ENCODE measurements around the gene MOB1A.

Gene MOB1A

DNA sequence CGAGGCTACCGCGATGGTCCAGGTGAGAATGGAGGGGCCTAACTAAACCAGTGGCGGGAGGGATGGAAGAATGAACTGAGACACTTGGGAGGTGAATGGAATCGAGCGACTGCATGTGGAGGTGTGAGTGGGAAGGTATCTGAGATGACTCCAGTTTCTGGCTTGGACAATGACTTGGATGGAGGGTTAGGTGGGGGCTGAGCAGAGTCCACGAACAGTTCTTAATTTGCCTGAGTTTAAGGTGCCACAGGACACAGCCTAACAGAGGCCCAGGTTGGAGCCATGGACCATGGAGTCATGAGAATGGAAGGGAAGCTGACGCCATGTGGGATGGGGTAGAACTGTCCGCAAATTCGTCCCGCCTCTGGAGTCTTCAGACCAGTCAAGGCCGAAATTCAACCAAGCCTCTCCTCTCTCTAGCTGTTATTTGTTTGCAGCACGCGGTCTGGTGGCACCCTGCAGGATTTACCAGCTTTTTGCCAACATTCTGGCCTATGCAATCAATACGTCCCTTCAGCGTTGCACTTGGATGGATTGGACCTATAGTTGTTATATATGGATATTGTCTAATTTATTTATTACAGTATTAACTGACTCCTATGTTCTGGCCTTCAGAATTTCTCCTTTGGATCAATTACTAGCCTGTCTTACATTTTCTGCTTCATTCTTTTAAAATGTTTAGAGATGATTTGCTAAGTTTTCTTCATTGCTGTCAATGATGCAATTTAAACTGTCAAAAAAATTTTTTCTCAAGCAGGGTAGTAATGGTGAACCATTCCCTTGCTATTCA, 30.0 kb downstream of the MOB1A start:
- peaks cover 12% of the 10 kb centered on the region; the same call in 1 of the 2 replicates for H3K79me2 ChIP-seq (ENCODE audit: insufficient read depth, low read depth)
- H3K9ac ChIP-seq, result 0 out of 2 replicates have a peak overlapping the region, but pooled peaks have one; percentile 75
- no peaks in the 10 kb centered on the region for H3K36me3 ChIP-seq (ENCODE audit: insufficient read depth)
- H3K27ac ChIP-seq, result no peak overlapping the region
- no peaks in the 10 kb centered on the region for H3K27me3 ChIP-seq (ENCODE audit: insufficient read depth, low read depth)
- peak overlapping the region; percentile 84 for H2AFZ ChIP-seq (ENCODE audit: low read depth)
- no peak overlapping the region for H3K4me3 ChIP-seq (IDR thresholded peaks at IDR 0.05; ENCODE audit: insufficient read depth, low read depth, low read length)
- peak overlapping the region; percentile 90 for H3K4me2 ChIP-seq
- H4K20me1 ChIP-seq (ENCODE audit: insufficient read depth), result no peaks in the 10 kb centered on the region
- H3K4me1 ChIP-seq (ENCODE audit: low read depth, poor library complexity, severe bottlenecking), result peaks cover 12% of the 10 kb centered on the region
- TF ChIP-seq, protein P1, sequence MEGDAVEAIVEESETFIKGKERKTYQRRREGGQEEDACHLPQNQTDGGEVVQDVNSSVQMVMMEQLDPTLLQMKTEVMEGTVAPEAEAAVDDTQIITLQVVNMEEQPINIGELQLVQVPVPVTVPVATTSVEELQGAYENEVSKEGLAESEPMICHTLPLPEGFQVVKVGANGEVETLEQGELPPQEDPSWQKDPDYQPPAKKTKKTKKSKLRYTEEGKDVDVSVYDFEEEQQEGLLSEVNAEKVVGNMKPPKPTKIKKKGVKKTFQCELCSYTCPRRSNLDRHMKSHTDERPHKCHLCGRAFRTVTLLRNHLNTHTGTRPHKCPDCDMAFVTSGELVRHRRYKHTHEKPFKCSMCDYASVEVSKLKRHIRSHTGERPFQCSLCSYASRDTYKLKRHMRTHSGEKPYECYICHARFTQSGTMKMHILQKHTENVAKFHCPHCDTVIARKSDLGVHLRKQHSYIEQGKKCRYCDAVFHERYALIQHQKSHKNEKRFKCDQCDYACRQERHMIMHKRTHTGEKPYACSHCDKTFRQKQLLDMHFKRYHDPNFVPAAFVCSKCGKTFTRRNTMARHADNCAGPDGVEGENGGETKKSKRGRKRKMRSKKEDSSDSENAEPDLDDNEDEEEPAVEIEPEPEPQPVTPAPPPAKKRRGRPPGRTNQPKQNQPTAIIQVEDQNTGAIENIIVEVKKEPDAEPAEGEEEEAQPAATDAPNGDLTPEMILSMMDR (conservative IDR thresholded peaks at IDR 0.05; ENCODE audit: low read depth, low read length), result no peak

DNA sequence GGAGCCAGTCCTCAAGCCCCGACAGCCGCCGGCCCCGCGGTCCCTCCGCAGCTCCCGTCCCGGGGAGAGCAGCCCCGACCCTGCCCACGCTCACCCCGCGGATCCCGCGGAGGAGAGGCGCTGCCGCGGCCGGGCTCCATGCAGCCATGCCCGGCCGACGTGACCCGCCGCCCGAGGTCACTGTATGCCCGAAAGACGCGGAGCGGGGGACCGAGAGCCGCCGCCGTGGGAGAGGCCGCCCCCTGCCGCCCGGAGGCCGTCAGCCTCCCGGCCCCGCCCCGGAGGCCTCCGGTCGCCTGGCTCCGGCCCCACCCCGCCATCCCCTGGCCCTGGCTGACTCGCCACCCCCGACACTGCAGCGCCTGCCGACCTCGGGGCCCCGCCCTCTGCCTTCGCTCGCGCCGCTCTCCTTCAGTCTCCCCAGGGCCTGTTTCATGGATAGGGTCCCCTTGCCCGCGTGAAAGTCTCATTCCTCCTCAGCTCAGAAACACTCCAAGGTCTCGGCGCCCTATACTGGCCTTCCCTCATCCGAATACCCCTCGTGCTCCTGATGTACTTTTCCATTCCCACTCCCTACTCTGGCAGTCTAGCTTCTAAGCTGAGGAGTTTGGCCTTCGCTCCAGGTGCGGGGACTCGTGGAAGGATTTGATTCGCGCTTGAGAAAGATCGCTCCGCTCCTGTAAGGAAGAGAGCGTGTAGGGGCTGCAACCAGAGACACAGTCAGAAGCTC, 30.8 kb downstream of the MOB1A start, which contains the start of gene BOLA3:
TSS of gene BOLA3 (minus strand) at position 186 of the 730 bp plus-strand sequence. CDS start at position 148, 38 bp downstream.
- peaks cover 12% of the 10 kb centered on the region; the same call in 1 of the 2 replicates for H3K79me2 ChIP-seq (ENCODE audit: insufficient read depth, low read depth)
- H3K9ac ChIP-seq, result peak within 1 kb of the TSS; percentile 75
- peak within 1 kb of the TSS; percentile 41; the same call in 1 of the 2 replicates for H3K27ac ChIP-seq
- H3K36me3 ChIP-seq (ENCODE audit: insufficient read depth), result no peaks in the 10 kb centered on the region
- H3K4me1 ChIP-seq (ENCODE audit: low read depth, poor library complexity, severe bottlenecking), result peaks cover 12% of the 10 kb centered on the region
- H2AFZ ChIP-seq (ENCODE audit: low read depth), result peak within 1 kb of the TSS; percentile 84
- H3K27me3 ChIP-seq (ENCODE audit: insufficient read depth, low read depth), result no peaks in the 10 kb centered on the region
- H4K20me1 ChIP-seq (ENCODE audit: insufficient read depth), result no peaks in the 10 kb centered on the region
- TF ChIP-seq, protein P1 (conservative IDR thresholded peaks at IDR 0.05; ENCODE audit: low read depth, low read length), result peak; percentile 67
- no peak within 1 kb of the TSS for H3K4me3 ChIP-seq (IDR thresholded peaks at IDR 0.05; ENCODE audit: insufficient read depth, low read depth, low read length)
- peak within 1 kb of the TSS; percentile 90 for H3K4me2 ChIP-seq

DNA sequence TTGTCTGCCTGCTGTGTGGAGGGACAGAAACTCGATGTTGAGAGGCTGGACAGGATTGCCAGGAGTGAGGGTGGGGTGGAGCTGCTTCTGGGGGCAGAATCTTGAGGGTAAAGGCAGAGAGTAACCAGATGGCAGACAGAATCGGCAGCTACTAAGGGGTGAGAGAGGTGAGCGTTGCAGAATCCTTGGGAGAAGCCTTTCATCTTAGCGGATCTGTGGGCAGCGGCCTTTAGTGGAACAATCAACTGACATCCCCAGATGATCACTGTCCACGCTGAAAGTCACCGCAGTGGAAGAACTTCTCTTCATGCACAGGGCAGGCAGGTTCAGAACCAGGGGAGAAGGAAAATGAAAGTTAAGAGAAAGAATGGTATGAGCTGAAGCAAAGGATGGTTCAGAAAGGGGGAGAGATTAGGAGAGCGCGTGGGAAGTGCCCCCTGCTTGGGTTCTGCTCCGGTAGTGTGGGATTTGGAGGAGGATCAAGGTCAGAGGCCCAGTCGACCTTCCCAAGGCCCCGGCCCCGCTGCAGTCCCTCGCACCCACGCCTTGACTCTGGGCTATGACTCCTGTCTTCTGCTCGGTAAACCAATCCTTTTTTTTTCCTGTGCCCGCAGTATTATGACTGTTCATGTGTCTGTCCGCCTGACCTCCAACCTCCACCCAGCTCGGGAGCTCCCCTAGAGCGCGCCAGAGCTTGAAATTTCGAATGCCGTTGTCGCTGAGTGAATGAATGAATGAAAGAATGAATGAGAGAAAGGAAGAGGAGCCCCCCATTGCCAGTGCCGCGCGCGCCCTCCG, 31.6 kb downstream of the MOB1A start:
- TF ChIP-seq, protein P1 (conservative IDR thresholded peaks at IDR 0.05; ENCODE audit: low read depth, low read length), result no peak
- peak overlapping the region; percentile 41; the same call in 1 of the 2 replicates for H3K27ac ChIP-seq

DNA sequence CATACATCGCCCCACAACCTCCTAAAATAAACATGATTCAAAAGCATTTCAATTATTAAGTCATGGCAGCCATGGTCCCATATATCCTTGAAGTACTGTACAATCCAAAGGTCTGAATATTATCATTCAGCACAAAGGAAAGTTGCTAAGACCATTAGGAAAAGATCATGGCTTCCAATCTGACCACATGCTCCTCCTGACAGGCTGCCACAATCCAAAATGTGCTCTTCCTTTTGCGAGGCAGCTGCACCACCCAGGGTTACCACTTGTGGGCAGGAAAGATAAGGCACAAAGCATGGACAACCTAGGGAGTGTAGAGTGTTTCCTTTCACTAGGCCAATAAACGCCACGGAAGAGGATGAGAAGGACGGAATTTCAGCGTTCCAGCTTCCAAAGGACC, 36.3 kb downstream of the MOB1A start:
- Histone ChIP-seq H4K20me1 (ENCODE audit: insufficient read depth) (no peaks in the 10 kb centered on the region), H3K36me3 (ENCODE audit: insufficient read depth) (no peaks in the 10 kb centered on the region; the same call in 1 of the 2 replicates), H3K4me1 (ENCODE audit: low read depth, poor library complexity, severe bottlenecking) (peaks cover 9% of the 10 kb centered on the region), H2AFZ (ENCODE audit: low read depth) (no peak overlapping the region), H3K27ac (no peak overlapping the region), H3K27me3 (ENCODE audit: insufficient read depth, low read depth) (no peaks in the 10 kb centered on the region), H3K4me2 (no peak overlapping the region), H3K4me3 (IDR thresholded peaks at IDR 0.05; ENCODE audit: insufficient read depth, low read depth, low read length) (no peak overlapping the region), H3K9ac (no peak overlapping the region), H3K79me2 (ENCODE audit: insufficient read depth, low read depth) (peaks cover 9% of the 10 kb centered on the region; the same call in 1 of the 2 replicates)
- TF ChIP-seq, protein P1 (conservative IDR thresholded peaks at IDR 0.05; ENCODE audit: low read depth, low read length), result no peak

More for the DNA sequence above, 31.6 kb downstream of the MOB1A start:
- H3K79me2 ChIP-seq (ENCODE audit: insufficient read depth, low read depth), result peaks cover 12% of the 10 kb centered on the region; the same call in 1 of the 2 replicates
- peak overlapping the region; percentile 75 for H3K9ac ChIP-seq
- H3K4me3 ChIP-seq (IDR thresholded peaks at IDR 0.05; ENCODE audit: insufficient read depth, low read depth, low read length), result no peak overlapping the region
- no peaks in the 10 kb centered on the region for H4K20me1 ChIP-seq (ENCODE audit: insufficient read depth)
- H2AFZ ChIP-seq (ENCODE audit: low read depth), result peak overlapping the region; percentile 84
- peak overlapping the region; percentile 90 for H3K4me2 ChIP-seq
- H3K27me3 ChIP-seq (ENCODE audit: insufficient read depth, low read depth), result no peaks in the 10 kb centered on the region
- peaks cover 12% of the 10 kb centered on the region for H3K4me1 ChIP-seq (ENCODE audit: low read depth, poor library complexity, severe bottlenecking)
- H3K36me3 ChIP-seq (ENCODE audit: insufficient read depth), result no peaks in the 10 kb centered on the region

Measured in KMS-11 (cell line).